Right renal pelvis (tissue), 4 donors: Measurements from ENCODE around the gene CPNE9. TPM values are rescaled to one million over a fixed set of nuclear protein-coding genes. Genes with fewer than 3 reads are reported as not detected.

ENCODE experiments used
- DNase-seq, 4 donors: peaks; one replicate each; pipeline ENCODE4 v3.0.0-alpha.2; 2013; ENCODE audit warnings: low read depth in 4 of 4, low spot score in 3 of 4, missing footprints in 1 of 4
- polyA plus RNA-seq, 4 donors: library from polyadenylated mRNA; unstranded; fragments of 120-200 nt; gene quantifications; one replicate each; pipeline ENCODE4 v1.2.1, GENCODE V29; 2013; ENCODE audit not compliant: insufficient read length in 4 of 4

The CPNE9 gene
- polyA plus RNA-seq, 4 donors = 0.08 to 0.15 (median 0.14) TPM

DNA sequence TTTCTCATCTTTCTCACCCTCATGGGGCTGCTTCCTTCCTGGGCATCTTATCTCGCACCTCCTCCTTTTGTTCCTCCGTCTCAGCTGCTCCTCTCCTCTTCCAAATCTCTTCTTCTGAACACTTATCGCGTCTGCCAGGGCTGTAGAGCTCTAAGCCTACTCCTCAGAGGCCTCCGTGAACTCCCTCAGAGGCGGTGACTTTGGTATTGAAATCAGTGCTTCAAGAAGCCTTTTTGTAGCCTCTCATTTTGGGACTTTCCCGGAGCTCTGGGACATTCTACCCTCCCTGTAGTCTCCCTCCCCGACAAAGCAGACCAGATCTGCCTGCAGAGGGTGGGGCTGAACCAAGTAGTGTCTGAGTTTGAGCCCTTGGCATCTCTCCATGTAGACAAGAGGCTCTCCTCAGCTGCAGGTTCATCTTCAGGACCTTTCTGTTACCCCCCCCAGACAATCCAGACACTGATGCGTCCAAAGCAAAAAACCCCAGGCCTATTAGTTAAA, 17.5 kb upstream of the CPNE9 start:
- no peak for DNase-seq

DNA sequence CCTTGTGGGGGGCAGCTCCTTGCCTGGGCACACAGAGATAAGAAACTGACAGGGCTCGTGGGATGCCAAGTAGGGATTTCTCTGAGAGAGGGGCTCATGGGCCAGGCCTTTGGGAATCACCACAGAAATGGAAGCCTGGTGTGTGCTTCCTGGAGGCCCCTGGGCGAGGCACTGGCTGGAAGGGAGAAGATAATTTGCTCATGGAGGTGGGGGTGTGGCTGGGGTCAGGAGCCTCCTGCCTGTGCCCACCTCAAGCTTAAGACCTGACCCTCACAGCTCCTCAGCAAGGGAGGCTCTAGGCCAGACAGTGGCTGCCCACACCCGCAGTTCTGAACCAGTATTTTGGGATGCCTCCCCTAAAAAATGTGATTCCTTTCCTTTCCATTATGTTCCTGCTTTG, 16.9 kb upstream of the CPNE9 start:
- DNase-seq = no peak

DNA sequence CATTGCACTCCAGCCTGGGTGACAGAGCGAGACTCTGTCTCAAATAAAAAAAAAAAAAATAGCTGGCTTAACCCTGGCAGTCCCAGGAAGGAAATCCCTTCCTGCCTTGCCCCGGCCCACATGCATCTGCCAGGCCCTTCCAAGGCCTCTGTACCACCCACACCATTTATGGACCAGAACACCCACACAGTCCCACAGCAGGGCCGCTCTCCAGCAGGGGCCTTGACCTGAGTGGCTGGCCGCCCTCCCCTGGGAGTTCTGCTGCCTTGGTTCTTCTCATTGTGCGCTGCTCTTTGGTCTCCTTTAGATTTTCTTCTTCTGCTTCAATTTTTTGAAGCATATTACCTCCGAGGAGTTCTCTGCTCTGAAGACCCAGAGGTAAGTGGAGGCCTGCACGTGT, 16.1 kb upstream of the CPNE9 start:
- DNase-seq = no peak

DNA sequence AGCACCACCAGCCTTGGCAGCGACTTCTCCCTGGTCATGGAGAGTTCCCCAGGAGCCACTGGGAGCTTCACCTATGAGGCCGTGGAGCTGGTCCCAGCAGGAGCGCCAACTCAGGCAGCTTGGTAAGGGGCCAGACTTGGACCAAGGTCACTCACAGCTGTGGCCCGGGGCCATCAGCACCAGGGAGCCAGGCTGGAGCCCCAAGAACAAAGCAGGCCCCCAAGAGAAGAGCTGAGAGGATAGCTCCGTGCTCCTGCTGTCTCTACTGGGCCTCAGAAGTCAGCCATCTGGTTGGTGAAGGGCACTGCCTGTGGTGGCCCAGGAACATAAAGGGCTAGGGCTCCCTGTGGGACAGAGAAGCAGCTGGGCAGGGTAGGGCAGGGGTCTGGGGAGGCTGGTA, 14.7 kb upstream of the CPNE9 start:
- DNase-seq = no peak

DNA sequence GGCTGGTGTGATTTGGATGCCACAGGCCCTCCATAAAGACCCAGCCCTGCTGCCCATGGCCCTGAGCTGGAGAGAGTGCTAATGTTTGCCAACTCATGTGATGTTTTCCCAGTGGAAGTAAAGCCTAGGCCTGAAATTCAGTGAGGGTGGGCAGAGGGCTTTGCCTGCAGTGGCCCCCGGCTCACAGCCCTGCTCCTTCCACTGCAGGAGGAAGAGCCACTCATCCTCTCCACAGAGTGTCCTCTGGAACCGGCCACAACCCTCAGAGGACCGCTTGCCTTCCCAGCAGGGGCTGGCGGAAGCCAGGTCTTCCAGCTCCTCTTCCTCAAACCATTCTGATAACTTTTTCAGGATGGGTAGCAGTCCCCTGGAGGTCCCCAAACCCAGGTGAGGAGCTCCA, 13.9 kb upstream of the CPNE9 start:
- no peak for DNase-seq

DNA sequence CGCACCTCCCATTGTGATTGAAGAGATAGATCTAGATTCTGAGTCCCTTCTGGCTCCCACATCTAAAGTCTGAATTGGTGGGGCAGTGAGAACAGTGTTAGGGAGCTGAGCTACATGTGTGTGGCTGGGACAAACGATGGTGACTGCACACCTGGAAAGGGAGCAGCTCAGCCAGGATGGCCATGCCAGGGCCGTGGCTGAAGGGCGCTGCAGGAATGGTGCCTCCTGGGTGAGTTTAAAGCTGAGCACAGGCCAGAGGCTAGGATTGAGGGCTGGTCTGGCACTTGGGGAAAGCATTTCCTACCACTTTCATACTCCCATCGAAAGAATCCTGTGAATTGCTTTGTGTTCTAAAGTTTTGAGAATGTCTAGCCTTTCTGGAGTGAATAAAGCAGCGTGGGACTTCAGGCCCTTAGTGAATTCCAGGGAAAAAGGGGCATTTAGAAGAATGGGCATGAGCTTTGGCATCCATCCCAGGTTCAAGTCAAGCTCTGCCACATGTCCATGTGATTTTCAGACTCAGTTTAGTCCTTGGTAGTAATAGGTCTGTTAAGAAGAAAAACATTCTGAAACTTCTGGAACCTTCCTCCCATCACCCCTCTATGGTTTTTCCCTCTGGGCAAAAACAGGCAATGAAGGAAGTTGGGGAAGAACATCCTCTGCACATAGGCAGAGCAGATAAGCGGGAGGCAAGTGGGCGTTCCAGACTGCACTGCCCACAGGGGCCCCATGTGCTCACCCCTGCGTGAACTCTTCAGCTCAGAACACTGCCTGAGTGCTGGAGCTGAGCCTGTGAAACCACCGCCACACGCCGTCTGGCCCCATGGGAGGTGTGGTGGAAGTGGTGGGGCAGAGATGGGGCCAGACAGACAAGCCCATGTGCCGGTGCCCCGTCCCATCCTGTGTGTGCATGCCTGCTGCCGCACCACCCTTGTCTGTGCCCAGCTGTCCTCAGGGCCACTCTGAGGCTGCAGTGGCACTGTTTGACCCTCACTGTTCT, 12.9 kb upstream of the CPNE9 start:
- no peak for DNase-seq

DNA sequence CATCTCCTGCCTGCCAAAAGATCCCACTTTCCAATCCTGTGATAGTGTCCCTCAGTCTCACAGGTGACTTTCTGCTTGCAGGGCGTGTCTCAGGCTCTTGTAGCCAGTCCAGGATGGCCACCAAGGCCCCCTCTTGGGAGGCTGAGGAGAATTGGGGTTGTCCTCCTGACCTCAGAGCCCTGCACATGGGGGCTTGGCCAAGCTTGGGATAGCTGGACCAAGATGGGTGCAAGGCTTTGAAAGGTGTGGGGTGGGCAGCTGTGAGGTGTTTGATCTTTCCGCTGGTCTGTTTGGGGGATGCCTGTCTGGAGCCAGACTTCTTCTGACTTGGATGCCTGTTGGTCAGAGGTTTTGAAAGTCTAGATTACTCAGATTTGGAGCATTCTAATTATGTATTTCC, 12.0 kb upstream of the CPNE9 start:
- DNase-seq = no peak

DNA sequence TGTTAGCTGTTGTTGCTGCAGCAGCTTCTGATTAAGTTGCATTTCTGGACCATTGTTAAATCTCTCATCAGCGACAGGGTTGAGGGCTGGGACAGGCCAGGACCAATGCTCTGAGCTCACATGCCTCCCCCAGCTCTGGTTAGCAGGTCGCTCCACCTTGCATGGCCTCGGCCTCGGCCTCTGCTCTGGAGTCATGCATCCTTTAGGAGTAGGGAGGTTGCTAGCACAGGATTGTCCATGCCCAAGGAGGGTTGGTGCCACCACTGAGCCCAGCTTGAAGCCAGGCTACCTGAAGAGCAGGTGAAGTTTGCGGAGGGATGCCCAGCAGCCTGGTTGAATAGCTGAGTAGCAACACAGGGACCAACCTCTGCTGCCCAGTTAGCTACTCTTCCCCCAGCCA, 11.2 kb upstream of the CPNE9 start:
- DNase-seq = no peak

DNA sequence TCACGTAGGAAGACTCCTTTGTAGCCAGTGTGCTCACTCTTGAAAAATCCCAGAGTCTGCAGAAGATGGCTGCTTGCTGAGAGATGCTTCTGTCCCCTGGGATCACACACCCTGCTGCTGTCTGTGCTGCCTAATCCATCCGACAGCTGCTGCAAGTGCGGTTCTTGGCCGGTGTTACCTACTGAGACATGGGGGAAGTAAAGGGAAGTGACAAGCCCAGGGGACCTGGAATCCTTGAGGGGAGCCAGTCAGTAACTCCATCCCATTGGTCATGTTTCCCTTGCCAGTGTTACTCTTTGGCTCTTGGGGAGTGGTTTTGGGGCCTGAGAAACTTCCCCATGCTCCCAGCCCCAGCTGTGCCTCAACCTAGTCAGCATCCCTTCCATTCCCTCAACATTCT, 8.3 kb upstream of the CPNE9 start:
- no peak for DNase-seq

DNA sequence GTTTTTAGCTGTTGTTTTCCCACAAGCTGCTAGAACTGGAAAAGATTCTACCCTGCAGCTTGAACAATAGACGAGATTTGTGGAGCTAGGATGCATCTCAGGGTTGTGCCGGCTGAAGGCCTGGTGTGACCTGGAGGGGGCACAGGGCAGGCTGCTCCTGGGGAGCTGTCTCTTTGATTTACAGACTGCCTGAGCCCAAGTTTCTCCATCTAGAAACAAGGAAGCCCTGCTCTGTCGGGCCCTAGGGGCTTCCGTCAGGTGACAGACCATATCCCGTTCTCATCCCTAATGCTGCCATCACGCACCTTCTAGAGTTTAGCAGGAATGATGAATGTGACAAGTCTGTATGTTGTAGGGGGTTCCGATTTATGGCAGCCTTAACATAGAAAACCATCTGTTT, 7.9 kb upstream of the CPNE9 start:
- DNase-seq = no peak

DNA sequence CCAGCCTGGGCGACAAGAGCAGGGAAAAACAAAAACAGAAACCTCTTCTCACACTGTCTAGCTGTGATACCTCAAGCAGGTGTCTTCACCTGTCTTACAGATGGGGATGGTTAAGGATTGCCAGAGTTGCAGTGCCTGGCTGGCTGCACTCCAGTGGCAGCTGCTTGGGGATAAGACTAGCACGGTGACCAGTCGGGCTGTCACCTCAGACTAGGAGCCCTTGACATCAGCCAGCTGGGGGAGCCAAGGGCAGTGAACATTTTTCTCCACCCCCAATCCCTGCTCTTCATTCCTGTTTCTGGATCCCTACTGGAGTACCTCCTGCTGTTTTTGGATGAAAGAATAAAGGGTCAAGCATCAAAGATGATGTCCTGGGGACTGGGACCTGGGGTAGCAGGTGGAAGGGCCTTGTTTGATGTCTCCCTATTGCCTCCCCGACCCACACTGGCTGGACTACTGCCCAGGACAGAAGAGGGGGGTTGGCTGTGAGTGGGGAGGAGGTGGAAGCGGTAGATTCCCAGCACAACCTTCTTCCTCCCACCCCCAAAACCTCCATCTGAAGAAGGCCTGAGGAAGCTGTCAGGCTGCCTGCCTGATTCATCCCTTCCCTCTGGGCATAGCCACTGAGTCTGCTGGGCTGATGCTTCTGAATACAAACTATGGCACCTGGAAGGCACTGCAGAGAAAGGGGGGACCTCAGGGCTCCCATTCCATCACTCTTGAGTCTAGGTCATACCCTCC, 7.0 kb upstream of the CPNE9 start:
- DNase-seq = no peak

DNA sequence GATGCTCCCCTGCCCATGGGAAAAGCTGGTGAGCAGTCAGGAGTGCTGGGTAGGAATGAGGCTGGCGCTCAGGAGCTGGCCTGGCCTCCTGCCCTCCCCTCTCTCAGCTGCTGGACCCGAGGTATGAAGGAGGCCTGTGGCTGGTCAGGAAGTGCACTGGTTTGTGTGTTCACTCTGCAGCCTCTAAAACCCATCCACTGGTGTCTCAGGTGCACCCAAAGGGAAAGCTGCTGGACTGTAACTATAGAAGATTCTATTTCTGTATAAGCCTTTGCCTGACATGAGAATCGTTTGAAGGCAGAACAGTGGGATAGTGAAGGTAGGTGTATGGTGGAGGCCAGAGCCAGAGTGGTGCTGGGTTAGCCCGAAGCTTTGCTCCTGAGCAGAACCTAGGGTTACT, 5.7 kb upstream of the CPNE9 start:
- no peak for DNase-seq

DNA sequence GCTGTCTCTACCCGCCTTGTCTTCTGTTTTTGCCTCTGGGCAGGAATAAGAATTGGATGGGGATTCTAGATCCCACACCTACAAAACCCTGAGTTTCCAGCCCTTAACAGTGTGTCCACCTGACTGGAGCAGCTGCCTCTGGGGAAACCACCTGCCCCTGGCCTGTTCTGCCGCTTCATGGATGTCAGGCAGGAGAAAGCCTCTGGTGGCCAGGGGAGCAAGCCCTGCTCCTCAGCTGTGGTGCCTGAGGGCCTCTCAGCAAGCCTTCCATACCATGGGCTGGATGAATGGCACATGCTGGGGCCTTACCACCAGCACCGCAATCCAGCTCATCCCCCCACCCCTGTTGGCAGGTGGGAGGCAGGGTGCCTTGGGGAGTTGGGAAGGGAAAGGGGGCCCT, 5.3 kb upstream of the CPNE9 start:
- no peak for DNase-seq

DNA sequence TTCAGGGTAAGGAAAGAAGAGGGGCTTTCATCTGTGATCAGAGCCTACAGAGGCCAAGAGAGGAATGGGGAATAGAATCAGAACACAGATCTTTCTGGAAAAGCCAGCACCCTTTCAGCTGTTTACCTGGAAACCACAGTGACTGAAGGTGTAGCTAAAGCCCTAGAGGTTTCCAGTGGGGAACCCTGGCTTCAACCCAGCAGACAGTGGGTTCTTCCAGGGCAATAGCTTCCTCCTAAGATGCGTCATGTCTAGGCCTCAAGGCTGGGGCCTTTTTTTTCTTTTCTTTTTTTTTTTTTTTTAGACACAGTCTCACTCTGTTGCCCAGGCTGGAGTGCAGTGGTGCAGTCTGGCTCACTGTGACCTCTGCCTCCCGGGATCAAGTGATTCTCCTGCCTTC, 3.1 kb upstream of the CPNE9 start:
- no peak for DNase-seq

DNA sequence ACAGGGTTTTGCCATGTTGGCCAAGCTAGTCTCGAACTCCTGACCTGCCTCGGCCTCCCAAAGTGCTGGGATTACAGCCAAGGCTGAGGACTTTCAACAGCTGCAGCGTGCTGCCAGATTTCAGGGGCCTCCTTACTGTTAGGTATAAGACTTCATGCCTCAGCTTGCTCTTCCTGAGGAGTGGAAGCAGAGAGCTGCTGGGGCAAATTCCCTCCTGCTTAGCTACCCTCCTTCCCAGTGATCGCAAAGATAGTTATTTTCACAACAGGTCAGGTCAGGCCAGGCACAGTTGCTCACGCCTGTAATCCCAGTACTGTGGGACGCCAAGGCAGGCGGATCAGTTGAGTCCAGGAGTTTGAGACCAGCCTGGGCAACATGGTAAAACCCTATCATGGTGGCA, 2.6 kb upstream of the CPNE9 start:
- no peak for DNase-seq

DNA sequence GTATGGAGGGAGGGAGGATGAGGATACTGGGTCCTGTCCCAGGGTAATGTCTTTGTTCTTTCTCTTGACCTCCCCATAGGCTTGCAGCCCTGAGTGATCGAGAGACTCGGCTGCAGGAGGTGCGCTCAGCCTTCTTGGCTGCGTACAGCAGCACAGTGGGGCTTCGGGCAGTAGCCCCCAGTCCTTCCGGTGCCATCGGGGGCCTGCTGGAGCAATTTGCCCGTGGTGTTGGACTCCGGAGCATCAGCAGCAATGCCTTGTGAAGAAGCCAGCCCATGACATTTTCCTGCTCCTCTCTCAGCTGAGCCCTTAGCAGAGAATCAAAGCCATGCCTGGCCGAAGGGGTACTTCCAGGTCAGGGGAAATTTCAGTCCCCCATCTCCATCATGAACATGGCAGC, 1.9 kb upstream of the CPNE9 start:
- DNase-seq = no peak

DNA sequence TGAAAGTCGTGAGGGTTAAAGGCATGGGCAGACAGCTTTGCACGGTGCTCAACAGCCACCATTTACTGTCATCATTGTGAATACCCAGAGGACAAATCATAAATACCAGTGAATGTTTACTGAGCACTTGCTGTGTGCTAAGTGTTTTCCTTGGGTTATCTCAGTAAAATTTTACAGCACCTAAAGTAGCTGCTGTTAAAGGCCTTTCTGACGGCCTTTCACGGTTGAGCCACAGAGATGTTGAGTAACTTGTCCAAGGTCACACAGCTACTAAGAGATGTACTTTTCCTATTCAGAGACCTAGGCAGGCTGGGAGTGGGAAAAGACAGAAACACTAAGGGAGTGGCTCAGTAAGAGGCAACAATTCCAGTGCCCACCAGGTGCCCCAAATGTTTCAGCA, 393 bp upstream of the CPNE9 start:
- DNase-seq = no peak

DNA sequence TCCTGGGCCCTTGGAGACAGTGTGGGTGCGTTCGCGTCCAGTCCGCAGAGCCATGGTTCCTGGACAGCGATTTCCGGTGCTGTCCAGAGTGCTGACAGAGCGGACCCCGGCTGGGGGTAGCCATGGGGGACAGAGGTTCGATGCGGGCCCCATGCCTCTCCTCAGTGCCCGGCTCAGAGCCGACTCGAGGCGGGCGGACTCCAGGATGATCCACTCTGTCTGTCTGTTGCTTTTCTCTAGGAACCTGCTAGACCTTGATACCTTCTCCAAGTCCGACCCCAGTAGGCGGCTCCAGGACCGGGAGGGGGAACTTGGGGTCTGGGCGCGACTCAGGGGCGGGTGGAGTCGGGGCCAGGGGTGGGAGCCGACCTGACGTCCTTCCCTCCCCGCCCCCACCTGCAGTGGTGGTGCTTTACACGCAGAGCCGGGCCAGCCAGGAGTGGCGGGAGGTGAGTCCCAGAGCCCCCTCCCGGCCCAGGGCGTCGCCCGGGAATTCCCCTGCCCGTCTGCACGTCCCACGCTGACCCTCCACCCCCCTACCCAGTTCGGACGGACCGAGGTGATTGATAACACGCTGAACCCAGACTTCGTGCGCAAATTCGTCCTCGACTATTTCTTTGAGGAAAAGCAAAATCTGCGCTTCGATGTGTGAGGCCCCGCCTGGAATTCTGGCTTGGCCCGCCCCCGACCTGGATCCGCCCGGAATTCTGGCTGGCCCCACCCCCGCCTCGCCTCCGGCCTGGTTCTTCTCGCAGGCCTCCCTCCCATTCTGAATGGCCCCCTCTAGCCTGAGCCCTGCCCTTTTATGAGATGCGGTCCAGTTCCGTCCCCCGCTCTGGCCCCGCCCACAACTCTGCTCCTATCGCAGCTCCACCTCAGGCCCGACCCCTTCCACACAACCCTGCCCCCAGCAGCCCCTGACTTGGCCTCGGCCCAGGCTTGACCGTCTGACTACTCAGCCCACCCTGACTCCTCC, 1.0 kb downstream of the CPNE9 start:
- peak; percentile 18 to 41 (median 26) for DNase-seq

DNA sequence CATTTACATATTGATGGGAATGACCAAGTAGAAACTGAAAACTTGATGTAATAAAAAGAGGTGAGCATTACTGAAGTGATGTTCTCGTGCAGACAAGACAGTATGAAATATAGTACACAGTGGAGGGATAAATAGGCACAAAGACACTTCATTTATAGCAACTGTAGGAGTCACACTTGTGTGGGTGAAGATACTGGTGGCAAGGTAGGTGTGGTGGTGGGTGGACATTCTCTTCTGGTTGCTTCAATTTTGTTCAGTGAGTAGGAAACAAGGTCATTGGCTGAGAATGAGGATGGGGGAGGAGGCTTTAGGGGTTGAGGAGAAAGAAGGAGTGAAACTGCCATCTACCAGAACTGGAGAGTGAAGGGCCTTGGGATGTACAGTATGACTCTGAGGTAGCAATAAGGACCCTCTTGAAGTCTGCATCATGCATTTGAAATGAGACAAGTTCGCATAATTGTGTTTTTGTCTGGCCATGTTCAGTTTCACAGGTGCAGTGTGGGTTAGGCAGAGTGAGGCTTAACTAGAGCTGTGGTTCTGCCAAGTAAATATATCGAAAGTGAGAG, 6.6 kb downstream of the CPNE9 start:
- DNase-seq = no peak

DNA sequence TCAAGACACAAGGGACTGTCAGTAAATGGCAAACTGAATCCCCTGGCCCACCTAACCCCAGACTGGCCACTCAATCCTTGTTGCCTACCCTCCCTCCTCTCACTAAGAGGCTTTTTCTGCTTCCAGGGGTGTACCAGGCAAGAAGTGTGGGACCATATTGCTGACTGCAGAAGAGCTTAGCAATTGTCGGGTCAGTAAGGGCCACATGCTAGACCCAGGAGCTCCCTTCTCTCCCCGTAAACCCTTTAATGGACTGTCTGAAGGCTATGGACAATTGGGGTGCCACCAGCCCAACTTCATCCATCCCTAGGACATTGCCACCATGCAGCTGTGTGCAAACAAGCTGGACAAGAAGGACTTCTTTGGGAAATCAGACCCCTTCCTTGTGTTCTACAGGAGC, 8.8 kb downstream of the CPNE9 start:
- no peak for DNase-seq
